Type B pancreatic cell (in vitro differentiated cells): ENCODE measurements around the gene MRPS7. TPM values are rescaled to one million over a fixed set of nuclear protein-coding genes. Genes with fewer than 3 reads are reported as not detected.

Source experiments
- DNase-seq: peaks from one replicate; pipeline ENCODE4 v3.0.0; 2021; ENCODE audit warnings: mixed read lengths; ENCODE audit not compliant: unreplicated experiment; ENCODE audit errors: extremely low spot score
- H3K27ac Mint-ChIP-seq: 2 replicates; pipeline ENCODE4 v1.8.0; 2021; ENCODE audit warnings: mild to moderate bottlenecking, mixed read lengths
- H3K27me3 Mint-ChIP-seq: 2 replicates; pipeline ENCODE4 v1.8.0; 2021; ENCODE audit warnings: mixed read lengths
- H3K36me3 Mint-ChIP-seq: 2 replicates; pipeline ENCODE4 v1.8.0; 2021; ENCODE audit warnings: mixed read lengths
- H3K4me1 Mint-ChIP-seq: one replicate; pipeline ENCODE4 v1.8.0; 2021; ENCODE audit warnings: mixed read lengths; ENCODE audit not compliant: unreplicated experiment
- H3K4me3 Mint-ChIP-seq: 2 replicates; pipeline ENCODE4 v1.8.0; 2021; ENCODE audit warnings: mild to moderate bottlenecking, mixed read lengths
- H3K9me3 Mint-ChIP-seq: 2 replicates; pipeline ENCODE4 v1.8.0; 2021; ENCODE audit warnings: mixed read lengths
- CTCF ChIP-seq: fragments of 200-600 bp; sonication (generic); conservative IDR thresholded peaks from 2 replicates; pipeline ENCODE4 v1.5.0; 2021; ENCODE audit warnings: antibody characterized with exemption, mild to moderate bottlenecking
- long read RNA-seq: library from polyadenylated mRNA; unstranded; transcript quantifications from one replicate; pipeline ENCODE4 v2.0.0, GENCODE V29; 2020
- total RNA-seq: library from RNA; stranded (reverse); gene quantifications from 2 replicates; pipeline ENCODE4 v1.2.1, GENCODE V29; 2021; ENCODE audit warnings: low replicate concordance

MRPS7 gene
- 67.0 and 70.9 TPM in 2 replicates for total RNA-seq
- long read RNA-seq, transcript MRPS7-203 (4 exons, 1,638 nt): minor isoform, 13 of 418 reads
- long read RNA-seq, transcript MRPS7-201 (5 exons, 1,406 nt): major isoform, 394 of 418 reads
- long read RNA-seq, partial matches to known transcripts: 0 of 418 reads
- long read RNA-seq, other reads (novel, unspliced or antisense): 9 of 418 reads

DNA sequence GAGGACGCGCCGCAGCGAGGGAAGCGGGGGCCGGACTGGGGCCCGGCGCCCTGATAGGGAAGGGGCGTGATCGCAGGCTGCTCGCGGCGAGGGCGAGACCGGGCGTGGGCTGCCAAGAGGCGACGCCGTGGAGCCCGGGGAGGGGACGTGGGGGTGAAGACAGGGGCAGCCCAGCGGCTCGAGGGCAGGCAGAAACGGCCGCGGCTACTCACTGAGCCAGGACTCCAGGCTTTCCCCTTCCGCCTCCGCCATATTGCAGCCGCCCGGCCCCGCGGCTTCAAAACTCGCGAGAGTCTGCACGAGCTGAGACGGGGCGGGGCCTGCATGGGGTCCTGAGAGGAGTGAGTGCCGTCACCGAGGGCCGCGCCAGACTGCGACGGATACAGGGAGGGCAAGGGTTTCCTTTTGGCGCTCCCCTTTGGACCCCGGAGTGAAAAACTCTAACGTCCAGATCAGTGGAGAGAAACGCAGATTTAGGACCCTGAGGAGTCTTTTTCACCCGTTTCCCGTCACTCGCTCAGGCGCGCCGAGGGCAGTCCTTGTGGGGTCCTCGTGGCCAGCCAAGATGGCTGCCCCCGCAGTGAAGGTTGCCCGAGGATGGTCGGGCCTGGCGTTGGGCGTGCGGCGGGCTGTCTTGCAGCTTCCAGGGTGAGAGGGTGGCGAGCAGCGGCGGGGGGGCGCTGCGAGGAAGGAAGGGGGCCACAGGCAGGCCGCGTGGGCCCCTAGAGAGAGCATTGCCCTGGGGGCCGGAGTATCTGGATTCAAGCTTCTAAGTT is at the start of gene MRPS7, which contains the start of gene GGA3:
TSS of gene MRPS7 (plus strand) at position 544 of the 776 bp plus-strand sequence. CDS start at position 566, 22 bp downstream.
TSS of gene GGA3 (minus strand) at position 271 of the 776 bp plus-strand sequence. CDS start at position 252, 19 bp downstream.
- H3K36me3 Mint-ChIP-seq: peaks cover 6% of the 10 kb centered on the region

DNA sequence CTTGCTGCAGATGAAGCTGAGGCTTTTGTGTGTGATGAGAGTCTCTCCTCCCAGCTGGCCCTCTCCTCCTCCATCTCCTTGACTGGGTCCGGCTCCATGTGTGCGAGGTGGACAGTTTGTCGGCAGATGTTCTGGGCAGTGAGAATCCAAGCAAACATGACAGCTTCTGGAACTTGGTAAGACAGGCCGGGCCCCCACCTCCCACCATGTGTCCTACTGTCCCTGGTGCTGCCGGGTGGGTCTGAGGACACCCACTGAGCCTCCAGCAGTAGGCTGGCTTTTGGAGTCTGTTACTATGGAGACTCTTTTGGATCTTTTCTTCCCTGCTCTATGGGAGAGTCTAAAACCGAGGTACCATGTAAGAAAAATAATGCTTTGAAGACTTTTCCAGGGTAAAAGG is 43.5 kb upstream of the MRPS7 start:
- Mint-ChIP-seq H3K36me3 (peaks cover 15% of the 10 kb centered on the region), H3K27me3 (no peaks in the 10 kb centered on the region), H3K27ac (no peak overlapping the region), H3K4me1 (no peaks in the 10 kb centered on the region), H3K4me3 (no peak overlapping the region), H3K9me3 (no peaks in the 10 kb centered on the region)
- no peak for DNase-seq
- TF ChIP-seq CTCF: no peak

More for the DNA sequence above, at the start of gene MRPS7, which contains the start of gene GGA3:
- peak within 1 kb of the TSS; percentile 99 for H3K27ac Mint-ChIP-seq
- no peak for TF ChIP-seq CTCF
- peak; percentile 96 for DNase-seq
- peaks cover 19% of the 10 kb centered on the region for H3K4me1 Mint-ChIP-seq
- H3K4me3 Mint-ChIP-seq: peak within 1 kb of the TSS; percentile 99
- no peaks in the 10 kb centered on the region for H3K27me3 Mint-ChIP-seq
- H3K9me3 Mint-ChIP-seq: no peaks in the 10 kb centered on the region

DNA sequence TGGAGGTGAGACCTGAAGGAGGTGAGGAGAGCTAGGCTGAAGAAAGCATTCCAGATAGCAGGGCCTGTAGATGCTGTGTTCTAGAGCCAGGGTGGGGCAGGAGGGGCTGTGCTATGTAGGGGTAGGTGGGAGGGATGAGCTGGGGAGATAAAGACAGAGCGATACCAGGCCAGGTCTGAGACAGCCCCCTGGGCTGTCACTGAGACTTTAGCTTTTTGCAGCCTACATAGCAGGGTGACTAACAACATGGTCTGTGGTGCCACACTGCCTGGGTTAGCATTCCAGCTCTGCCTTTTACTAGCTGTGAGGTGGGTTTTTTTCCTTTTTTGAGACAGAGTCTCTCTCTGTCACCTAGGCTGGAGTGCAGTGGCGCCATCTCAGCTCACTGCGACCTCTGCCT is 41.9 kb upstream of the MRPS7 start:
- Mint-ChIP-seq H3K4me1 (no peaks in the 10 kb centered on the region), H3K4me3 (no peak overlapping the region), H3K27ac (no peak overlapping the region), H3K9me3 (no peaks in the 10 kb centered on the region), H3K36me3 (peaks cover 15% of the 10 kb centered on the region), H3K27me3 (no peaks in the 10 kb centered on the region)
- TF ChIP-seq CTCF: no peak
- no peak for DNase-seq

DNA sequence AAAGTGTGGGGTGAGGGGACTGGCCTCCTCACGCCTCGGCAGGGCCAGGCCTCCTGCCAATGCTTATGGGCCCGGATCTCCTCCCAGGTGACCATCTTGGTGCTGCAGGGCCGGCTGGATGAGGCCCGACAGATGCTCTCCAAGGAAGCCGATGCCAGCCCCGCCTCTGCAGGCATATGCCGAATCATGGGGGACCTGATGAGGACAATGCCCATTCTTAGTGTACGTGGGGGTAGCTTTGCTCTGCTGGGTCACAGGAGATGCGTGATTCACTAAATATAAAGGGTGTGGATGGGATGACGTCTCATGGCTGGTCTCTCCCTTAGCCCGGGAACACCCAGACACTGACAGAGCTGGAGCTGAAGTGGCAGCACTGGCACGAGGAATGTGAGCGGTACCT is 36.7 kb upstream of the MRPS7 start:
- DNase-seq: no peak
- Mint-ChIP-seq H3K4me1 (no peaks in the 10 kb centered on the region), H3K27ac (no peak overlapping the region), H3K27me3 (no peaks in the 10 kb centered on the region), H3K4me3 (no peak overlapping the region), H3K36me3 (peaks cover 6% of the 10 kb centered on the region), H3K9me3 (no peaks in the 10 kb centered on the region)
- no peak for TF ChIP-seq CTCF

DNA sequence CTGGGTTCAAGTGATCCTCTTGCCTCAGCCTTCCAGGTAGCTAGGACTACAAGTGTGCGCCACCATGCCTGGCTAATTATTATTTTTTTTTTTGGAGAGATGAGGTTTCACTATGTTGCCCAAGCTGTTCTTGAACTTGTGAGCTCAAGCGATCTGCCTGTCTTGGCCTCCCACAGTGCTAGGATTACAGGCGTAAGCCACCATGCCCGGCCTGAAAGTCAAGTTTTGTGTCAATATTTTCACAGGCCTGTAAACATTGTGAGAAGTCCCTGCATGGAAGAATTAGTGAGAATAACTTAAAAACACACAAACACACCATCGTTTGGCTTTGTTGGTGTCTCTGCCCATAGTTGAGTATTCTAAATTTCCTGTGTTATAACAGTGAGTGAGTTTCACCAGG is 34.0 kb upstream of the MRPS7 start:
- H3K9me3 Mint-ChIP-seq: no peaks in the 10 kb centered on the region
- peak overlapping the region; percentile 31 for H3K27ac Mint-ChIP-seq
- peaks cover 5% of the 10 kb centered on the region for H3K36me3 Mint-ChIP-seq

More for the DNA sequence above, 34.0 kb upstream of the MRPS7 start:
- Mint-ChIP-seq H3K27me3 (no peaks in the 10 kb centered on the region), H3K4me1 (no peaks in the 10 kb centered on the region), H3K4me3 (no peak overlapping the region)
- TF ChIP-seq CTCF: no peak
- DNase-seq: no peak
